NT2/D1 (cell line): ENCODE measurements around the gene PODNL1.

ENCODE experiments used
- DNase-seq: peaks from one replicate; pipeline ENCODE4 v3.0.0-alpha.2; 2011; ENCODE audit warnings: low read depth, low spot score
- H3K27me3 ChIP-seq: 2 replicates; pipeline ENCODE4 v1.6.0; 2011; ENCODE audit warnings: mild to moderate bottlenecking; ENCODE audit not compliant: insufficient read length, insufficient read depth
- H3K36me3 ChIP-seq: 2 replicates; pipeline ENCODE4 v1.6.1; 2011; ENCODE audit warnings: mild to moderate bottlenecking, low read length, mixed read lengths; ENCODE audit not compliant: insufficient read depth, insufficient read length
- H3K4me1 ChIP-seq: 2 replicates; pipeline ENCODE4 v1.5.1; 2011; ENCODE audit not compliant: insufficient read depth, insufficient read length
- H3K4me3 ChIP-seq: 2 replicates; pipeline ENCODE4 v1.5.1; 2011; ENCODE audit warnings: low read depth; ENCODE audit not compliant: insufficient read length
- H3K9ac ChIP-seq: 2 replicates; pipeline ENCODE4 v1.6.0; 2011; ENCODE audit warnings: low read depth; ENCODE audit not compliant: insufficient read length
- H3K9me3 ChIP-seq: 2 replicates; pipeline ENCODE4 v1.5.1; 2011; ENCODE audit warnings: mild to moderate bottlenecking, low read length; ENCODE audit not compliant: insufficient read depth
- SUZ12 ChIP-seq: IDR thresholded peaks from 2 replicates; pipeline ENCODE4 v1.6.1; 2011; ENCODE audit not compliant: insufficient read length, insufficient read depth; ENCODE audit errors: extremely low read depth
- YY1 ChIP-seq: IDR thresholded peaks from 2 replicates; pipeline ENCODE4 v1.6.1; 2011; ENCODE audit not compliant: insufficient read length, insufficient read depth
- ZNF274 ChIP-seq: IDR thresholded peaks from 2 replicates; pipeline ENCODE4 v1.6.1; 2011; ENCODE audit warnings: mild to moderate bottlenecking, low read depth, low read length

Gene PODNL1

GRCh38 chr19:13894552-13894951, 43.7 kb downstream of the PODNL1 start:
- Histone ChIP-seq H3K27me3 (no peaks in the 10 kb centered on the region), H3K4me3 (no peak overlapping the region), H3K9me3 (no peaks in the 10 kb centered on the region), H3K9ac (no peak overlapping the region), H3K36me3 (no peaks in the 10 kb centered on the region), H3K4me1 (peaks cover 7% of the 10 kb centered on the region)
- TF ChIP-seq SUZ12 (no peak), YY1 (no peak)
- DNase-seq, result no peak

DNA sequence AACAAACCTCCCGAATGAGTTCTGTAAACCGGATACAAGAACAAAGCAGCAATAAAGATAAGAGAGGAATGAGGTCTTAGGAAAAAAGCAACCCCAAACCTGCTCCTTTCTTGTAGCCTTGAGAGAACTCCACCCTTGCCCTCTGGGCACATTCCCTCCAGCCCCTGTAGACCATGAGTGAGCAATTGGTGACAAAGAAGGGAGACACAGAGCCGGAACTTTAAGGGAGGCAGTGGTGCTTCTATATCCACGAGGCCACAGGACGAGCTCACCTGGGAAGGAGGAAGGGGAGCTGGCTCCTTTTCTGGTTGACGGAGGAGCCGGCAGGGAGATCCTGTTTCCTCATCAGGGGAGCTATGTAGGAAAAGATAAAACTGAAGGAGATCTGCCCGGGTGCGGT, 45.3 kb downstream of the PODNL1 start:
- Histone ChIP-seq H3K9ac (no peak overlapping the region), H3K27me3 (no peaks in the 10 kb centered on the region), H3K4me3 (no peak overlapping the region), H3K36me3 (no peaks in the 10 kb centered on the region), H3K4me1 (peaks cover 9% of the 10 kb centered on the region), H3K9me3 (no peaks in the 10 kb centered on the region)
- DNase-seq, result no peak
- no peak for TF ChIP-seq ZNF274
- no peak for TF ChIP-seq YY1
- TF ChIP-seq SUZ12, result no peak

GRCh38 chr19:13890136-13890535, 48.1 kb downstream of the PODNL1 start:
- H3K4me3 ChIP-seq, result no peak overlapping the region
- H3K27me3 ChIP-seq, result peaks cover 2% of the 10 kb centered on the region
- no peak for TF ChIP-seq SUZ12
- no peak for TF ChIP-seq YY1
- H3K9me3 ChIP-seq, result no peaks in the 10 kb centered on the region
- H3K4me1 ChIP-seq, result peaks cover 17% of the 10 kb centered on the region
- H3K36me3 ChIP-seq, result no peaks in the 10 kb centered on the region
- no peak overlapping the region for H3K9ac ChIP-seq
- no peak for DNase-seq

- Histone ChIP-seq H3K9ac (no peak overlapping the region), H3K9me3 (no peaks in the 10 kb centered on the region), H3K4me1 (peaks cover 23% of the 10 kb centered on the region), H3K27me3 (peaks cover 2% of the 10 kb centered on the region), H3K4me3 (no peak overlapping the region), H3K36me3 (no peaks in the 10 kb centered on the region)
- no peak for TF ChIP-seq YY1
- no peak for DNase-seq
Observed at GRCh38 chr19:13888281-13888680, 49.9 kb downstream of the PODNL1 start.

GRCh38 chr19:13887517-13887916, 50.7 kb downstream of the PODNL1 start:
- no peak for TF ChIP-seq ZNF274
- no peak for TF ChIP-seq SUZ12
- TF ChIP-seq YY1, result no peak
- Histone ChIP-seq H3K27me3 (peaks cover 2% of the 10 kb centered on the region), H3K9me3 (no peaks in the 10 kb centered on the region), H3K4me1 (peaks cover 23% of the 10 kb centered on the region), H3K36me3 (no peaks in the 10 kb centered on the region), H3K4me3 (no peak overlapping the region), H3K9ac (peak overlapping the region; percentile 36)
- DNase-seq, result no peak

GRCh38 chr19:13887018-13887436, 51.2 kb downstream of the PODNL1 start:
- no peak overlapping the region for H3K4me3 ChIP-seq
- H3K4me1 ChIP-seq, result peaks cover 27% of the 10 kb centered on the region
- peaks cover 2% of the 10 kb centered on the region for H3K27me3 ChIP-seq
- TF ChIP-seq YY1, result no peak
- no peak for TF ChIP-seq ZNF274
- no peak for TF ChIP-seq SUZ12
- DNase-seq, result no peak
- no peaks in the 10 kb centered on the region for H3K9me3 ChIP-seq
- H3K36me3 ChIP-seq, result no peaks in the 10 kb centered on the region
- no peak overlapping the region for H3K9ac ChIP-seq

DNA sequence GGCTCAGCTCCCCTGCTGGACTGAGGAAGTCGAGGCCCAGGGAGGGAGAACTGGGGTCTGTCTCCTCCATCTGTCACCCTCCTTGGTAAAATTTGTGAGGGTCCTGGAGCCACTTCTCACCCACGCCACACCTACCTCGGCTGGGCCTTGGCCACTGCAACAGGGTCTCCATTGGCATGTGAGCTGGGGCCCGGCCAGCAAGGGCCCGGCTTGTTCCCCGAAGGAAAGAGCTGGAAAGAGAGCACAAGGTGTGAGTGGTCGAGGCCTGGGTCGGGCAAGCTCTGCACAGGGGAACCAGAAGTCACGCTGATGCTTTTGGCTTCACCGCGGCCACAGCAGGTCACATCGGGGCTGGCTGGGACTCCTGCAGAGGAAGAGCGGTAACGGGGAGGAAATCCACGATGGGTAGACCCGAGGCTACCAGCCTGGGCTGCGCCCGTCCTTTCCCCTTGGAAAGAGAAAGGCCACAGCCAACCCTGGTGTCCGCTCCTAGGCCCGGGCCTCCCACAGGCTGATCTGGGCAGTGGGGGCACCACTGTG, 52.3 kb downstream of the PODNL1 start:
- no peak overlapping the region for H3K9ac ChIP-seq
- no peak for DNase-seq
- H3K4me3 ChIP-seq, result no peak overlapping the region
- H3K27me3 ChIP-seq, result peaks cover 2% of the 10 kb centered on the region
- TF ChIP-seq SUZ12 (no peak), YY1 (no peak), ZNF274 (no peak)
- peaks cover 35% of the 10 kb centered on the region for H3K4me1 ChIP-seq
- H3K36me3 ChIP-seq, result no peaks in the 10 kb centered on the region
- no peaks in the 10 kb centered on the region for H3K9me3 ChIP-seq
